Islet precursor cell (in vitro differentiated cells): ENCODE data around the gene CDHR4.
A peak's percentile ranks its signal among the peaks of the same experiment; 100 is the strongest.
"Not testable (repeated sequence)": the region's sequence is repeated elsewhere in the genome, so short reads cannot be mapped to it uniquely, and the experiment has no call there.

Experiments
- DNase-seq: peaks from one replicate; pipeline ENCODE4 v3.0.0-alpha.2; 2018

CDHR4 gene

DNA sequence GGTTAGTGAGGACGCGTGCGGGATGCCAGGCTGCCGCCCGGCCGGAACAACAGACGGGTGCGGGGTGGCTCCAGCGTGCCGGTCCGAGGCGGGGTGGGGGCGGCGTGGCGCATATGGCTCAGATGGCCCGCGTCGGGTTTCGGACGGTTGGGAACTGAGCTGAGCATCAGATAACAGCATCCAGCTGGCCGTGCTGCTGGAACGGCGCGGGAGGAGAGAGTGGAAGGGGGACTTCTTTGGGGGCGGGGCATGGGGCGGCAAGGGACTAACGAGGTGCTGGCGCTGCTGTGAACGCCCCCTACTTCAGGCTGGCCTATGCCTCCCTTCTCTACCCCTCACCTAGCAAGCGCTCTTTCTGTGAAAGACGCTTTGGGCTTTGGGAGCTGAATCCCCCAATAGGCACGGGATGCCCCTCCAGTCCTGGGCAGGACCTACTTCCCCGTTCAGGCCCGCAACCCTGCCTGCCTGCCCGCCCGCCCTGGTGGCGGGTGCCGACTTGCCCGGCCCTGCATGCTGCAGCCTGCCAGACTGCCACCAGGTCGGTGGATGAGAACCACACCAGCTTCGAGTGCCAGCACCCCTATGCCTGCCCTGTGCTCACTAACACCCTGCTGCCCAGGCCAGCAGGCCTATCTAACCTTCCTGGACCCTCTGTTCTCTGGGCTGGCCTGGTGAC, 3.9 kb upstream of the CDHR4 start:
- DNase-seq: no peak

DNA sequence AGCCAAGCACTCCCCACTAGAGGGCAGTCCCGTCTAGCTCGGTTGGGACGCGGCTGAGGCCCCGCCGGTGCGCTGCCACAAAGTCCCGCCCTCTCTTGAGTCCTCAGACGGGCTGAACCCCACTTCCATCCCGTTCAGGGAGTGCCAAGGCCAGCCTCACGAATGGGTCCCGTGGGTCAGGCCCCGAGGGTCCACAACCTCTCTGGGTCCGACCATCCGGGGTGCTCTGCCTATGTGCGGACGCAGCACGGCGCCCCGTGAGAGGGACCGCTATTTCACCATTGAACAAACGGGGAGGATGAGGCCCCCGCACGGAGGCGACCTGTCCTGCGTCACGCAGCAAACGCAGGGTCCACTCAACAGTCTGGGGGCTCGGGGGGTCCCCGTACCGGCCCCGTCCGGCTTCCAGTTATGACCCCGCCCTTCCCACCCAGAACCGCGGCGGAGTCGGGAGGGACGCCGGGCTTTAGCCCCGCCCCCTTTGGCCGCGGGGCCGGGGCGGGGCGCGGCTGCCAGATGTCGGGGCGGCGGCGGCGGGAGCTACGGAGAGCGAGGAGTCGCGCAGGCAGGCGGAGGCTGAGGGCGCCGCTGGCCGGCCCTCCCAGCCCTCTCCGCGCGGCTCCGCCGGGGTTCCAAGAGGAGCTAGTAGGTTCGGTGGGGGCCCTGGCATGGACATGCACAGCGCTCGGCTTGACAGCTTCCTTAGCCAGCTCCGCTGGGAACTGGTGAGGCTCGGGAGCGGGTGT, 3.2 kb upstream of the CDHR4 start, which contains the start of gene INKA1:
INKA1 (plus strand) TSS at position 543 of the 746 bp plus-strand sequence; CDS start at position 675, 132 bp downstream.
- peak; percentile 91 for DNase-seq

GRCh38 chr3:49801160-49801559, 1.5 kb upstream of the CDHR4 start:
- DNase-seq: no peak

GRCh38 chr3:49799105-49799504, 568 bp downstream of the CDHR4 start:
- DNase-seq: no peak

GRCh38 chr3:49794926-49795905, 4.5 kb downstream of the CDHR4 start:
- DNase-seq: no peak

DNA sequence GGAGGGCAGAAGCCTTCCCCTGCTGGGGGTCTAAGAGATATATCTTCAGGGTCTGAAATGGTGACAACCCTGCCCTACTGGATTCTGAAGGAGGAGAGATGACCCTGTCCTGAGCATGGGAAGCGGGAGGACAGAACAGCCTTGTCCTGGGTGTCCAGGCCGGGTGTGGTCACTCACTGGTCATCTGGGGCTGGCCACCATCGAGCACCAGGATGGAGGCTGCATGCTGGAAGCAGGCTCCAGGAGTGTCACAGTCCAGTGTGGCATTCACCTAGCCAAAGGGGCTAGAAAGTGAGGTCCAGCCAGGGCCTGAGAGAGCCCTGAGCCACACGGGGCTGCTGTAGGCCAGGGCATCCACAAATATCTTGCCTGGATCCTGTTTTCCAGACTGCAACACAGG, 5.2 kb downstream of the CDHR4 start:
- DNase-seq: no peak

DNA sequence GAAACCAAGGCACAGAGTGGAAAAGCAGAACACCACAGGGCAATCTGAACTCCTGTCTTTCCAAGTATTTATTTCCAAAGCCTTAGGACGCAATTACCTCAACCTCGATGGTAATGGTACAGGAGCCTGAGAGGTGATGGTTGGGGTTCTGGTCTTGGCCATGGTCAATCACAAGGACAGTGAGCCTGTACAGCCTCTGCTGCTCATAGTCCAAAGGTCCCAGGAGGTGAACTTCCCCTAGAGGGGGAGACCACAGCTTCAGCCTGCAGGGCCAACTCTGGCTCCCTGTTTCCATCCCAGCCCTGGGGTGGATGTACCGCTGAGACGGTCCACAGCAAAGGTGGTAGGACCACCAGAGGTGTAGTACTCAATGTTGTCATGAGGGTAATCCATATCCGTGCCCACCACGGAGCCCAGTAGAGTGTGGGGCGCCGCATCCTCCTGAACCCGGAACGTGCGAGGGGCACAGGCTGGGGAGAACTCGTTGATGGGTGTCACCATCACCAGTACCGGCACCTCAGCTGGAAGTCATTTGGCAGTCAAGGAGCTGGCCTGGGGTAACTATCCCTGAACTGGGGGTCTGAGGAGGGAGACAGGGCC, 6.1 kb downstream of the CDHR4 start:
- no peak for DNase-seq

DNA sequence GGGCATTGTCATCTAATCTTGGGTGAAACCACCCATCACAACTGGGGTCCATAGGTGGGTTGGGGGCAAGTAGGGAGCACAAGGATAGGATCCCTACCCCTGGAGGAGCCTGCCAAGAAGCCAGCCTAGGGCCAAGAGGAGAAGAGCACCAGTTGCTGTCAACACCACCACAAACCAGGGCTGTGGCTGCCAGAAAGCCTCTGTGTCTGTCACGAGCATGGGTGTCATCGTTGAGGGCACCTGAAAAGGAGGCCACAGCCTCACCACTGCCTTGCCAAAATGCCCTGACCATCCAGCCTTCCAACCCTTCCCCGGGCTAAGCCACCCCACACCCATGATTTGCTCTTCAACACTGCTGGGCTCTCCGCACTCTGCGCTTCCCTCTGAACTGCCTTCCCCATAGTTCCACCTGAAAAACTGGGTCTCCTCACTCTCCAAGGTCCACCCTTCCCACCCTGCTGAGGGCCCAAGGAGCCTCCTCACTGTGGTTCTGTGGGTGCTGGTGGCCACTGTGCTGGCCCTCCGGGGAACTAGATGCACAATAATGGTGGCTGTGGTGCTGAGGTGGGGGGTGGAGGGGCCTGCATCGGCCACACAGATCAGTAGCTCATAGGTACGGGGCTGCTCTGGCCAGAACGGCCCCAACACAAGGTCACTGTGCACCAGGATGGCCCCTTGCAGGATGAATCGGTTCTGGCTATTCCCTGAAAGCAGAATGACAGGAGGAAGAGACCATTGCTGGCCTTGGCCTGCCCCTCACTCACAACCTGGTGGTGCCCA, 7.1 kb downstream of the CDHR4 start:
- DNase-seq: peak; percentile 32

GRCh38 chr3:49791571-49791970, 8.1 kb downstream of the CDHR4 start:
- peak; percentile 53 for DNase-seq

DNA sequence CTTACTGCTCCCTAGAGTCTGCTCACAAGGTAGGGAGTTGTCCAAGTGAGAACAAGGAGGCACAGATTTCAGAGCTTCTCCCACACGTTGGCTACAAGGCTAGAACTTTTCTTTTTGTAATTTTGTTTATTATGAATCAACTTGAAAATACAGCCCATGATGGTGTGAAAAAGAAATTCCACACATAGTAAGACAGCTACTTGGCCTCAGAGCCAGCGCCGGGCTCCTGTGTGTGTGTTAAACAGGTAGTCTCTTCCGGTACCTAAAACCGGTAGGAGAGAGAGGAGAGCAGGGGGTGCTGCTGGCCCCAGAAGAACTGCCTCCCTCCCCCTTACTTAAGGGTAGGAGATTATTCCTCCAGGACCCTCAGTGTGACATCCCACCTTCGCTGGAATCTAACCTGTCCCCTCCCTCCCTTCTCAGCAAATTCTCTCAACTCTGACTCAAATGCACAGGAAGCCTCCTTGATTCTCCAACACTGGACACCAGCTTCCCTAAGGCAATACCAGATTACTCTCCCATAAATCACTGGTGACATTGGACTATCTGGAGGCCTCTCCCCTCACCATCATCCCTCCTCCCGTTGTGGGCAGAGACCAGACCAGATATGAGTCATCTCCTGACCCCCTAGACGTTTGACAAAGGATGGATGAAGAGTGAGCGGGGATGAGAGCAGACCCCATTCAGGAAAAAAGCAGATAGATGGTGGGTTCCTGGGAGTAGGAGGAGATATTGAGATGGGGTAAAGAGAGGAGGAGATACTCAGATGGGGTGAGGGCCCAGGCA, 8.9 kb downstream of the CDHR4 start:
- peak; percentile 84 for DNase-seq

GRCh38 chr3:49788056-49788455, 11.6 kb downstream of the CDHR4 start:
- peak; percentile 14 for DNase-seq

- DNase-seq: no peak
Measured at GRCh38 chr3:49787536-49787935, 12.1 kb downstream of the CDHR4 start.

- DNase-seq: no peak
Measured at GRCh38 chr3:49787182-49787464, 12.6 kb downstream of the CDHR4 start.

- peak; percentile 100 for DNase-seq
Measured at GRCh38 chr3:49786357-49787181, 13.1 kb downstream of the CDHR4 start, which contains the start of gene IP6K1. IP6K1 (minus strand) TSS chr3:49786542; CDS start chr3:49748040, 38,502 bp downstream.

DNA sequence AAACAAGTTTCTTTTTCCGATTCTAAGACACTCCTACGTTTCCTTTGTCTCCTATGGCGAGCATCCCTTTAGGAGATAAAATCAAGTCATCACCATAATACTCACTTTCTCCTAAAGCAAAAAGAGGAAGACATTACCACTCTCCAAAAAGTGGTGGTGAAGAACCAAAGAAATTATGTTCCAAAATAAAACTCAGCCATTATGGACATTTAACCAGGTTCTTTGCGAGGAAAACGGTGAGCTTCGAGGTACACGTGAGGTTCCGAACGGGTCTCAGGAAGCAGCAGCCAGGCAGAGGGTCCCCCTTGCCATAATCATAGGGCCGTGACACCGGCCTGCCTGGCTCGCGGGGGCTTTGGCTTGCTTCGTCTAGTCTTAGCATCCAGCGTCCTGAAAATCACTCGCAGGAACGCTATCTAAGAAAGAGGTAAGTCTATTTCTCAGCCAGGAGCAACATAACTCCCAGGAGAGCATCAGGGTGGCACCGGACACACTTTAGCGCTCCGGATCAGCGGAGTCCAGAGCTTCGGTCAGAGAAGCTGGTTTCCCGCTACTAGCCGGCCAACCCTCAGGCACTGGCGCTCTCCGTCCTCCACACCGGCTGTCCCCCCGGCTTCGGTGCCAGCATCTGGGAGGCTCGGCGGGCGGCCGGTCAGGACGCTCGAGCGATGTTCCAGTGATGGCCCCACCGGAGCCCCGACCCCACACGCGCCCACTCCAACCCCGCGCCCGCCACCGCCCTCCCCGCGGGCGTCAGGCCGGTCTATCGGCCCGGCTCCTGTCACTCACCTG, 13.9 kb downstream of the CDHR4 start:
- no peak for DNase-seq

DNA sequence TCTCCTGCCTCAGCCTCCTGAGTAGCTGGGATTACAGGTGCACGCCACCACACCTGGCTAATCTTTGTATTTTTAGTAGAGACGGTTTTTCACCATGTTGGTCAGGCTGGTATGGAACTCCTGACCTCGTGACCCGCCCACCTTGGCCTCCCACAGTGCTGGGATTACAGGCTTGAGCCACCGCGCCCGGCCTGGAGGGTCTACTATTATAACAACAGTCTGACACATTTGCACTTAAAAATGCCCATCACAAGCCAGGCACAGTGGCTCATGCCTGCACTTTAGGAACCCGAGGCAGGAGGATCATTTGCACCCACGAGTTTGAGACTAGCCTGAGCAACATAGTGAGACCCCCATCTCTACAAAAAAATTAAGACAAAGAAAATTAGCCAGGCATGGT, 17.4 kb downstream of the CDHR4 start:
- DNase-seq: not testable (repeated sequence)

GRCh38 chr3:49781415-49782199, 18.1 kb downstream of the CDHR4 start:
- DNase-seq: no peak

GRCh38 chr3:49780975-49781365, 18.7 kb downstream of the CDHR4 start:
- not testable (repeated sequence) for DNase-seq
